ENCODE data around the gene PARP6. TPM values are rescaled to one million over a fixed set of nuclear protein-coding genes. Genes with fewer than 3 reads are reported as not detected.
A peak's percentile ranks its signal among the peaks of the same experiment; 100 is the strongest.

Gene PARP6, protein sequence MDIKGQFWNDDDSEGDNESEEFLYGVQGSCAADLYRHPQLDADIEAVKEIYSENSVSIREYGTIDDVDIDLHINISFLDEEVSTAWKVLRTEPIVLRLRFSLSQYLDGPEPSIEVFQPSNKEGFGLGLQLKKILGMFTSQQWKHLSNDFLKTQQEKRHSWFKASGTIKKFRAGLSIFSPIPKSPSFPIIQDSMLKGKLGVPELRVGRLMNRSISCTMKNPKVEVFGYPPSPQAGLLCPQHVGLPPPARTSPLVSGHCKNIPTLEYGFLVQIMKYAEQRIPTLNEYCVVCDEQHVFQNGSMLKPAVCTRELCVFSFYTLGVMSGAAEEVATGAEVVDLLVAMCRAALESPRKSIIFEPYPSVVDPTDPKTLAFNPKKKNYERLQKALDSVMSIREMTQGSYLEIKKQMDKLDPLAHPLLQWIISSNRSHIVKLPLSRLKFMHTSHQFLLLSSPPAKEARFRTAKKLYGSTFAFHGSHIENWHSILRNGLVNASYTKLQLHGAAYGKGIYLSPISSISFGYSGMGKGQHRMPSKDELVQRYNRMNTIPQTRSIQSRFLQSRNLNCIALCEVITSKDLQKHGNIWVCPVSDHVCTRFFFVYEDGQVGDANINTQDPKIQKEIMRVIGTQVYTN
- total RNA-seq (ENCODE audit: unreplicated experiment): 193 TPM
- long read RNA-seq, partial matches to known transcripts: 7 of 57 reads
- long read RNA-seq, other reads (novel, unspliced or antisense): 47 of 57 reads

DNA sequence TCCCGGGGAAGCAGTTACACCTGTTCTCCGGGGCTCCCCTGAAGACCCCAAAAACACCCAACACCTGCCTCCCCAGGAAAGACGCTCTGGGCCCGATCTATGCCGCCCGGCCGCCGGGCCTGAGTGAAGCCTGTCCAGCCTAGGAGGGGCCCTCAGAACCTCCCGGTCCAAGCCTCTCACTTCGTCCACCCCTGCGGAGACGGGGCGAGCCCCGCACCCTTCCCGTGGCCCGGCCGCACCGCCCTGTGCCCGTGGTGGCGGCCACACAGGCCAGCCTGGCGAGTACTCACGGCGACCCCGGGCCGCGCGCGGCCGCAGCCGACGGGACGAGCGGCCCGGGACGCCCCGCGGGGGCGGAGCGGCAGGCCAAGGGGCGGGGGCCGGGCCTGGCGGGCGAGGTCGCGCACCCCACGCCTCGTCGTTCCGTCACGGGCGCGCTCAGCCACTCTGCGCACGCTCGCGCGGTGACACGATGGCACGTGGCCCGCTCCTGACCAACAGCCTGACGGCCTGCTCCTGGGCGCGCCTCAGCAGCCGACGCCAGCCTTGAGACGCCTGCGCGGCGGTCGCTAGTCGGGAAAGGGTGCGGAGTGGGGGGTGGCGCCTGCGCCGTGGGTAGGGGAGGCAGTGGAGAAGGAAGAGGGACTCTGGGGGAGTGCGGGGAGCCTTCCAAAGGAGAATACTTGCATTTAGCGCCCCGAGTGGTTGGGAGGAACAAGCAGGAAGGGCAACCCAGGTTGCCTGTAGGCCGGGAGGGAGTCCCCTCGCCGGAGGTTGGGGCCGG lies at the start of gene PARP6:
TSS of gene PARP6 (minus strand) at position 342 of the 784 bp plus-strand sequence. CDS start 5,077 bp downstream, outside the sequence.
- Mint-ChIP-seq H3K27me3 (ENCODE audit: unreplicated experiment) (peaks cover 3% of the 10 kb centered on the region), H3K4me3 (ENCODE audit: unreplicated experiment) (peak within 1 kb of the TSS; percentile 92), H3K4me1 (ENCODE audit: low read depth, unreplicated experiment) (peaks cover 7% of the 10 kb centered on the region), H3K9me3 (ENCODE audit: unreplicated experiment) (peaks cover 3% of the 10 kb centered on the region), H3K27ac (ENCODE audit: unreplicated experiment) (peak within 1 kb of the TSS; percentile 76), H3K36me3 (ENCODE audit: unreplicated experiment) (no peaks in the 10 kb centered on the region)
- peak; percentile 98 for DNase-seq
- TF ChIP-seq, protein P1, sequence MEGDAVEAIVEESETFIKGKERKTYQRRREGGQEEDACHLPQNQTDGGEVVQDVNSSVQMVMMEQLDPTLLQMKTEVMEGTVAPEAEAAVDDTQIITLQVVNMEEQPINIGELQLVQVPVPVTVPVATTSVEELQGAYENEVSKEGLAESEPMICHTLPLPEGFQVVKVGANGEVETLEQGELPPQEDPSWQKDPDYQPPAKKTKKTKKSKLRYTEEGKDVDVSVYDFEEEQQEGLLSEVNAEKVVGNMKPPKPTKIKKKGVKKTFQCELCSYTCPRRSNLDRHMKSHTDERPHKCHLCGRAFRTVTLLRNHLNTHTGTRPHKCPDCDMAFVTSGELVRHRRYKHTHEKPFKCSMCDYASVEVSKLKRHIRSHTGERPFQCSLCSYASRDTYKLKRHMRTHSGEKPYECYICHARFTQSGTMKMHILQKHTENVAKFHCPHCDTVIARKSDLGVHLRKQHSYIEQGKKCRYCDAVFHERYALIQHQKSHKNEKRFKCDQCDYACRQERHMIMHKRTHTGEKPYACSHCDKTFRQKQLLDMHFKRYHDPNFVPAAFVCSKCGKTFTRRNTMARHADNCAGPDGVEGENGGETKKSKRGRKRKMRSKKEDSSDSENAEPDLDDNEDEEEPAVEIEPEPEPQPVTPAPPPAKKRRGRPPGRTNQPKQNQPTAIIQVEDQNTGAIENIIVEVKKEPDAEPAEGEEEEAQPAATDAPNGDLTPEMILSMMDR (IDR thresholded peaks at IDR 0.05; ENCODE audit: partially characterized antibody, unreplicated experiment): peak; percentile 44

DNA sequence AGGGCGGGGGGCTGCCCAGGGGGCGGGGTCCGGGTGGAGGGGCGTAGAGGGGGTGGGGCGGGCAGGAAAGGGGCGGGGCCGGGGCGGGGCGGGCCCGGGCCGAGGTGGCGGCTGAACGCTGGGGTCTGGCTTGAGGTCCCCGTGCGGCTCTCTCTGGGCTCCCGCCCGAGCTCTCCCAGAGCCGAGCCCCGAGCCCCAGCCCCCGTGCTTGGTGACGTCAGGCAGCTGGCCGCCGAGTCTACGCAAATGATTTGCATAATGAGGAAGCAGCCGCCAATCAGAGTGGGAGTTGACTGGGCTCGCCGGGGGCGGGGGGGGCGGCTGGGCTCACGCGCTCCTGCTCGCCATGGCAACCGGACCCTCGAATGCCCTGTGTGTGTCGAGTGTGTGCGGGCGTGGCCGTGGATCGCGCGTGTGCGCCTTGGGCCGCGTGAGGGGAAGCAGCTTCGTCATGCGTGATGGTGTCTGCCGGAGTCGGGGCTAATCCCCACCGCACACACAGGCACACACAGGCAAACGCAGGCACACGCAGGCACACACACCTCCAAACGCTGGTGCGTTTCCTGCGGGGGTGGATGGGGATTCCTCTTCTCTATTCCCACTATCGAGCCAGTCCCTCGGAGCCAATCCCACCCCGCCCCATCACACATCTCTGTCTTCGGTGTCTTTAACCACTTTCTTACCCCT lies 47.8 kb upstream of the PARP6 start, which contains the start of gene CELF6:
TSS of gene CELF6 (minus strand) at position 173 of the 687 bp plus-strand sequence. CDS start 283 bp downstream, outside the sequence.
- H3K9me3 Mint-ChIP-seq (ENCODE audit: unreplicated experiment): peaks cover 14% of the 10 kb centered on the region
- TF ChIP-seq, protein P1 (IDR thresholded peaks at IDR 0.05; ENCODE audit: partially characterized antibody, unreplicated experiment): no peak
- peak within 1 kb of the TSS; percentile 96 for H3K4me3 Mint-ChIP-seq (ENCODE audit: unreplicated experiment)
- peak; percentile 98 for DNase-seq
- H3K4me1 Mint-ChIP-seq (ENCODE audit: low read depth, unreplicated experiment): peaks cover 12% of the 10 kb centered on the region
- peaks cover 17% of the 10 kb centered on the region for H3K27me3 Mint-ChIP-seq (ENCODE audit: unreplicated experiment)
- H3K36me3 Mint-ChIP-seq (ENCODE audit: unreplicated experiment): no peaks in the 10 kb centered on the region
- H3K27ac Mint-ChIP-seq (ENCODE audit: unreplicated experiment): peak within 1 kb of the TSS; percentile 84

DNA sequence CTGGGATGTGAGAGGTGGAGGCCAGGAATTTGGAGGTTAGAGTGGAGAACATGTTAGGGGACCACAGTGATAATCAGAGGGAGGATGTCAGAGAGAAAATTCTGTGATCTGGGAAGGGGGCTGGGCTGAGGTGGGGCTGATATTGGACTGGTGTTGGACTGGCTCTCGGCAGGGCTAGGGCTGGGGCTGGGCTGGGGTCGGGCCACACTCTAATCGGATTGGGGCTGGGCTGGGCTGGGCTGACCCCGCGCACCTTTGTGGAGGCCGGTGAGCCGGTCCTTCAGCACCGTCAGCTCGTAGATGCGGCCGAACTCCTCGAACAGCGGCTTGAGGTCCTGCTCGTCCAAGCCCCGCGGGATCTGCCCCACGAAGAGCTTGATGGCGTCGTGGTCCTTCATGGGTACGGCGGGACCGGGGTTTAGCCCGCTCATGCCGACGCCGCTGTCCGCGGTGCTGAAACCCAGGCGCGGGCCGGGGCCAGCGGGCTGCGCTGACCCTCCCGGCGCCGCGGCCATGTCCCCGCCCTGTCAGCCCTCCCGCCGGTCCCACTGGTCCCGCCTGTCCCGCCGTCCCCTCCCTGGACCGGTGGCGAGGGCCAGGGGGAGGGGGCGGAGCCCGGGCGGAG lies 47.1 kb upstream of the PARP6 start:
- Mint-ChIP-seq H3K27me3 (ENCODE audit: unreplicated experiment) (peaks cover 17% of the 10 kb centered on the region), H3K4me3 (ENCODE audit: unreplicated experiment) (peak overlapping the region; percentile 93), H3K4me1 (ENCODE audit: low read depth, unreplicated experiment) (peaks cover 12% of the 10 kb centered on the region), H3K9me3 (ENCODE audit: unreplicated experiment) (peaks cover 14% of the 10 kb centered on the region), H3K36me3 (ENCODE audit: unreplicated experiment) (no peaks in the 10 kb centered on the region), H3K27ac (ENCODE audit: unreplicated experiment) (peak overlapping the region; percentile 79)
- DNase-seq: no peak
- TF ChIP-seq, protein P1 (IDR thresholded peaks at IDR 0.05; ENCODE audit: partially characterized antibody, unreplicated experiment): no peak

DNA sequence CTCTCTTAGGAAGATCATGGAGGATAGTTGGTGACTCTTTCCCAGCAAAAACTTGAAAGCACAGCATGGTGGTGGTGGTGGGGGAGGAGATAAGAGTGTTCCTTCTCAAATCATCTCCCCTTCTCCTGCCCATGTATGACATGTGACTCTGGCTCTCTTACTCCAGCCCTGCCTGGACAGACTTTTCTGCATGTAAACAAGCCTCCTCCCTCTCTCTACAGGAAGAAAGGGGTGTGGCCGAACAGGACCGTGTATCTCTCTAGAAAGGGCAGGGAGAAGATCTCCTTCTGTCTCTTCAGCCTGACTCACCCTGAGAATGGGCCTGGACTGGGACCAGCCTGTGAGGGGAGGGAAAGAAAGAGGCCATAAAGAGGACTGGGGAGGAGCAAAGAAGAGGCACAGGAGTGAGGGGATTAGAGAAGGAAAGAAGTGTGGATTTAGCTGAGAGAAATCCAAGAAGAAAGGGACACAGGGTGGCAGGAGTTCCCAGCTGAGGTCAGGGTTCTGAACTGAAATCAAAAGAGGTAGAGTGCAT lies 46.1 kb upstream of the PARP6 start:
- peaks cover 17% of the 10 kb centered on the region for H3K27me3 Mint-ChIP-seq (ENCODE audit: unreplicated experiment)

More for the DNA sequence above, 46.1 kb upstream of the PARP6 start:
- peak overlapping the region; percentile 93 for H3K4me3 Mint-ChIP-seq (ENCODE audit: unreplicated experiment)
- no peaks in the 10 kb centered on the region for H3K36me3 Mint-ChIP-seq (ENCODE audit: unreplicated experiment)
- H3K9me3 Mint-ChIP-seq (ENCODE audit: unreplicated experiment): peaks cover 14% of the 10 kb centered on the region
- TF ChIP-seq, protein P1 (IDR thresholded peaks at IDR 0.05; ENCODE audit: partially characterized antibody, unreplicated experiment): no peak
- H3K27ac Mint-ChIP-seq (ENCODE audit: unreplicated experiment): peak overlapping the region; percentile 79
- no peak for DNase-seq
- peaks cover 12% of the 10 kb centered on the region for H3K4me1 Mint-ChIP-seq (ENCODE audit: low read depth, unreplicated experiment)
